Activated CD8-positive, alpha-beta T cell treated with anti-CD3 and anti-CD28 coated beads for 36 hours (primary cell): Measurements from ENCODE around the gene COA6. TPM values are rescaled to one million over a fixed set of nuclear protein-coding genes. Genes with fewer than 3 reads are reported as not detected.

Experiments
- ATAC-seq: fragments of 200-7000 bp; cut with Tn5 transposase; one replicate; pipeline ENCODE4 v1.10.0; 2021; ENCODE audit warnings: mild to moderate bottlenecking, moderate library complexity
- CTCF ChIA-PET: fragments of 350-600 bp; sonication (Branson Sonifier 250); formaldehyde crosslinking; loops from one replicate; lab custom pipeline; 2021; ENCODE audit warnings: antibody characterized with exemption; lab: Charles Lee
- POLR2A ChIA-PET: fragments of 350-600 bp; sonication (Branson Sonifier 250); formaldehyde crosslinking; loops from one replicate; lab custom pipeline; 2021; ENCODE audit warnings: antibody characterized with exemption; lab: Charles Lee
- DNase-seq: peaks from one replicate; pipeline ENCODE4 v3.0.0-alpha.2; 2020
- H3K27ac Mint-ChIP-seq: one replicate; pipeline ENCODE4 v1.8.0; 2021; ENCODE audit warnings: mild to moderate bottlenecking, mixed read lengths
- H3K27me3 Mint-ChIP-seq: one replicate; pipeline ENCODE4 v1.8.0; 2021; ENCODE audit warnings: mixed read lengths
- H3K36me3 Mint-ChIP-seq: one replicate; pipeline ENCODE4 v1.8.0; 2021; ENCODE audit warnings: low read depth, mixed read lengths
- H3K4me1 Mint-ChIP-seq: one replicate; pipeline ENCODE4 v1.8.0; 2021; ENCODE audit warnings: low read depth, mixed read lengths
- H3K4me3 Mint-ChIP-seq: one replicate; pipeline ENCODE4 v1.8.0; 2021; ENCODE audit warnings: mild to moderate bottlenecking, moderate library complexity, mixed read lengths
- H3K9me3 Mint-ChIP-seq: one replicate; pipeline ENCODE4 v1.8.0; 2021; ENCODE audit warnings: mixed read lengths
- intact Hi-C: fragments of 100-400 bp; cut with micrococcal nuclease; formaldehyde crosslinking; loops from one replicate; pipeline ENCODE4 v1.10.0; 2022
- total RNA-seq, 2 experiments: library from RNA; stranded (reverse); gene quantifications; one replicate each; pipeline ENCODE4 v1.2.3, GENCODE V29; 2021
- TF ChIP-seq, protein P1 (sequence below): fragments of 200-600 bp; IDR thresholded peaks from one replicate; pipeline ENCODE4 v1.8.0; 2022; ENCODE audit warnings: antibody characterized with exemption, mild to moderate bottlenecking

The COA6 gene
- total RNA-seq, 2 experiments from 2014 or later, result 59.8 to 61.8 TPM

DNA sequence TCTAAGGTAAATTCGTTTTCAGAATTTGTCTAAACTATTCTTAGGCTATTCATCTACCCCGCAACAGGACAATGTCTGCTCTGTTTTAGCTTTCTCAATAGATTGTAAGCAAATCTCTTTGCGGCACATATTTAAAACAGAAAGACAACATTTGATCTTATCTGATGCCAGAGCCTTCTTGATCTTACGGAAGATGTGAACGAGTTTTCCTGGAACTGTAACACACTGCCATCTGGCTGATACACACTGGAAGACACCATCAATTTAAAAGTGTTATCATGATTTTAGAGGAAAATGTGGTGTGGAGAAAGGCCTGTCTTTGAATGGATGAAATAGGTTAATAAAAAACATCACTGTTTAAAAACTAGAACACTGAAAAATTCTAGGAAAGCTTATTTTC is 36.1 kb downstream of the COA6 start:
- H3K4me1 Mint-ChIP-seq, result peaks cover 5% of the 10 kb centered on the region
- no peak for DNase-seq
- no peaks in the 10 kb centered on the region for H3K27me3 Mint-ChIP-seq
- peaks cover 40% of the 10 kb centered on the region for H3K36me3 Mint-ChIP-seq
- no peak for ATAC-seq
- TF ChIP-seq, protein P1, sequence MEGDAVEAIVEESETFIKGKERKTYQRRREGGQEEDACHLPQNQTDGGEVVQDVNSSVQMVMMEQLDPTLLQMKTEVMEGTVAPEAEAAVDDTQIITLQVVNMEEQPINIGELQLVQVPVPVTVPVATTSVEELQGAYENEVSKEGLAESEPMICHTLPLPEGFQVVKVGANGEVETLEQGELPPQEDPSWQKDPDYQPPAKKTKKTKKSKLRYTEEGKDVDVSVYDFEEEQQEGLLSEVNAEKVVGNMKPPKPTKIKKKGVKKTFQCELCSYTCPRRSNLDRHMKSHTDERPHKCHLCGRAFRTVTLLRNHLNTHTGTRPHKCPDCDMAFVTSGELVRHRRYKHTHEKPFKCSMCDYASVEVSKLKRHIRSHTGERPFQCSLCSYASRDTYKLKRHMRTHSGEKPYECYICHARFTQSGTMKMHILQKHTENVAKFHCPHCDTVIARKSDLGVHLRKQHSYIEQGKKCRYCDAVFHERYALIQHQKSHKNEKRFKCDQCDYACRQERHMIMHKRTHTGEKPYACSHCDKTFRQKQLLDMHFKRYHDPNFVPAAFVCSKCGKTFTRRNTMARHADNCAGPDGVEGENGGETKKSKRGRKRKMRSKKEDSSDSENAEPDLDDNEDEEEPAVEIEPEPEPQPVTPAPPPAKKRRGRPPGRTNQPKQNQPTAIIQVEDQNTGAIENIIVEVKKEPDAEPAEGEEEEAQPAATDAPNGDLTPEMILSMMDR, result no peak
- H3K9me3 Mint-ChIP-seq, result no peaks in the 10 kb centered on the region
- intact Hi-C loops, result no loop called here
- no peak overlapping the region for H3K4me3 Mint-ChIP-seq
- ChIA-PET POLR2A (interaction anchor here (0.7 kb wide), 1 partner anchor 9 kb away, joined by 4 read pairs; no protein-coding TSS in a partner anchor), CTCF (interaction anchor here (1.3 kb wide), 1 partner anchor 85 kb away, joined by 4 read pairs; no protein-coding TSS in a partner anchor)
- peak overlapping the region; percentile 61 for H3K27ac Mint-ChIP-seq

DNA sequence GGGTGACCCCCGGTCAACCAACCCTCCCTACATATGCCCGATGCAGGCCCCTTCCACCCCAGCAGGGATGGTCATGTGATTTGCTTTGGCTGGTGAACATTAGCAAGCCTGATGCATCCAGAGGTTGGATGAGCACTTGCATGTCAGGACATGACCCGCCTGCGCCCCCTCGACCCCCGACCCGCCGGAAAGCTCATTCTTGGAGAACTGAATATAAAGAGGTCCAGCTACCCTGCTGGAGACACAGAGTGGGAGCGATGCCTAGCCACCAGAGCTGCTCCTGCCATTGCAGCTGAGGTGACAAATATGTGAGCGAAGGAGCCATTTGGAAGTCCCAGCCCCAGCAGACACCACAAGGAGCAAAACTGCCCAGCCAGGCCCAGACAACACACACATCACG is 39.6 kb downstream of the COA6 start:
- TF ChIP-seq, protein P1, result no peak
- intact Hi-C loops, result no loop called here
- DNase-seq (no peak), ATAC-seq (no peak)
- H3K27me3 Mint-ChIP-seq, result no peaks in the 10 kb centered on the region
- peaks cover 37% of the 10 kb centered on the region for H3K36me3 Mint-ChIP-seq
- H3K27ac Mint-ChIP-seq, result no peak overlapping the region
- POLR2A ChIA-PET, result no interaction called here
- peaks cover 5% of the 10 kb centered on the region for H3K4me1 Mint-ChIP-seq
- no peaks in the 10 kb centered on the region for H3K9me3 Mint-ChIP-seq
- CTCF ChIA-PET, result no interaction called here
- H3K4me3 Mint-ChIP-seq, result no peak overlapping the region

DNA sequence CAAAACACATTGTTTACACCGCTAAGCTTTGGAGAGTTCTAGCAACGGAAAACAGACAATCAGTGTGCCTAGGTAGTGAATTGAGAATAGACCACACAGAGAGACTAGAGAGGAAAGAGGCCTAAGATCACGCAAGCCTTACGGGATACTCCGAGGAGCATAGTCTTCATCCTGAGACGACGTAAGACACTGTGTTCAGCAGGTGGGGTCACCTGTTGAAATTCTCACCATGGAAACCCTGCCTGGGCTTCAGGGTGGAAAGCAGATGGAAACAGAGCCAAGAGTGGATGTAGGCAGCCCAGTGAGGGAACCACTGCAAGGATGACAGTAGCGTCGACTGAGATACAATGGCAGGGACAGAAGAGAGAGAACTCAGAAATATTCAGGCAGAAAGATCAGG is 40.2 kb downstream of the COA6 start:
- TF ChIP-seq, protein P1, result no peak
- DNase-seq, result no peak
- H3K27ac Mint-ChIP-seq, result no peak overlapping the region
- H3K27me3 Mint-ChIP-seq, result no peaks in the 10 kb centered on the region
- ChIA-PET CTCF (no interaction called here), POLR2A (no interaction called here)
- peaks cover 36% of the 10 kb centered on the region for H3K36me3 Mint-ChIP-seq
- H3K9me3 Mint-ChIP-seq, result no peaks in the 10 kb centered on the region
- intact Hi-C loops, result no loop called here
- H3K4me3 Mint-ChIP-seq, result no peak overlapping the region
- no peak for ATAC-seq
- peaks cover 5% of the 10 kb centered on the region for H3K4me1 Mint-ChIP-seq

DNA sequence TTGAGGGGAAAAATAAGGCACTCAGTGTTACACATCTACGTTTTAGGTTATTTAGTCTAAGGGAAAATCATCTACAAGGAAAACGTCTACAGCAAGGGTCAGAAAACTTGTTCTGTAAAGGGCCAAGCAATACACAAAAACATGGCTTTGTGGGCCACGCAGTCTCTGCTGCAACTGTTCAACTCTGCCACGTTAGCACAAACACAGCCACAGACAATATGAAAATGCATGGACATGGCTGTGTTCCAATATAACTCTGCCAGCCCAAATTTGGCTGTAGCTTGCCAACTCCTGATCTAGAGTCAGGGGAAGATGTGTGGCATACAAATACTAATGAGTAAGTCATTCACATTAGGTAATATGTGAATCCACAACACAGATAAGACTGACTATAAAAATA is 40.7 kb downstream of the COA6 start:
- H3K27ac Mint-ChIP-seq, result no peak overlapping the region
- ChIA-PET CTCF (no interaction called here), POLR2A (no interaction called here)

DNA sequence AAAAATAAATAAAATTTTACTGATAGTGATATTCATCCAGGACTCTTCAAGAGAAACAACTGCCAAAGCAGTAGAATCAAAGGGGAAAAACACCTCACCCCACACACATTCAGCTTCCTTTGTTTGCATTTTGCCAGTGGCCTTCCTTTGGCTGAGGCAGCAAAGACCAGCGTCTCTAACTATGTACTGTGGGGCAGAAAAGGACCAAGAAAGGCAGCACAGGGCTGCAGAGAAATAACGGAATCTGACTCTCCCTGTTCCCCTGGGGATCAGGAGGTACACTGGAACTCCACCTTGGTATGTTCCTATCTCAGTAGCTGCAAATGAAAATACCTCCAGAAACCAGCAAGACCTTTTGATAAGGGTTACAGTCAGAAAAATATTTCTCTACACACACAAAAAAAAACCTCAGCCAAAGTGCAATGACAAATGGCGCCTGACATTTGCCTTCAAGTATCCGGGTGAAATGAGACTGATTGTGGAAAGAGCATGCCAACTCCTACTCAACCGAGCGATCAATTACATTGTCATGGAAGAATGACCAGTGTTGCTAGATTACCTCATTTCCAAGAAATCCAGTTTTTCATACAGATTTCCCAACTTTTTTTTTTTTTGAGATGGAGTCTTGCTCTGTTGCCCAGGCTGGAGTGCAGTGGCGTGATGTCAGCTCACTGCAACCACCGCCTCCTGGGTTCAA is 54.8 kb downstream of the COA6 start:
- Mint-ChIP-seq H3K27me3 (no peaks in the 10 kb centered on the region), H3K27ac (no peak overlapping the region), H3K4me1 (no peaks in the 10 kb centered on the region), H3K9me3 (no peaks in the 10 kb centered on the region), H3K4me3 (no peak overlapping the region), H3K36me3 (peaks cover 50% of the 10 kb centered on the region)
- CTCF ChIA-PET, result no interaction called here
- DNase-seq (no peak), ATAC-seq (no peak)
- POLR2A ChIA-PET, result no interaction called here
- TF ChIP-seq, protein P1, result no peak
- intact Hi-C loops, result no loop called here

More for the DNA sequence above, 40.7 kb downstream of the COA6 start:
- Mint-ChIP-seq H3K4me1 (peaks cover 3% of the 10 kb centered on the region), H3K36me3 (peaks cover 35% of the 10 kb centered on the region), H3K9me3 (no peaks in the 10 kb centered on the region), H3K27me3 (no peaks in the 10 kb centered on the region), H3K4me3 (no peak overlapping the region)
- TF ChIP-seq, protein P1, result no peak
- intact Hi-C loops, result no loop called here
- no peak for ATAC-seq
- no peak for DNase-seq
